Myocyte (in vitro differentiated cells): ENCODE measurements around the gene MTG2. TPM values are rescaled to one million over a fixed set of nuclear protein-coding genes. Genes with fewer than 3 reads are reported as not detected.

Source experiments
- DNase-seq: peaks from one replicate; pipeline ENCODE4 v3.0.0-alpha.2; 2012; ENCODE audit warnings: low read depth
- total RNA-seq: library from RNA; depleted of rRNA; stranded (reverse); fragments of >200 nt; gene quantifications from 2 replicates; pipeline ENCODE4 v1.2.3, GENCODE V29; 2014

Gene MTG2
- total RNA-seq, 1 donor from 2014 or later = 39.5 TPM

- DNase-seq = no peak
Observed at GRCh38 chr20:62160876-62161275, 22.0 kb upstream of the MTG2 start.

DNA sequence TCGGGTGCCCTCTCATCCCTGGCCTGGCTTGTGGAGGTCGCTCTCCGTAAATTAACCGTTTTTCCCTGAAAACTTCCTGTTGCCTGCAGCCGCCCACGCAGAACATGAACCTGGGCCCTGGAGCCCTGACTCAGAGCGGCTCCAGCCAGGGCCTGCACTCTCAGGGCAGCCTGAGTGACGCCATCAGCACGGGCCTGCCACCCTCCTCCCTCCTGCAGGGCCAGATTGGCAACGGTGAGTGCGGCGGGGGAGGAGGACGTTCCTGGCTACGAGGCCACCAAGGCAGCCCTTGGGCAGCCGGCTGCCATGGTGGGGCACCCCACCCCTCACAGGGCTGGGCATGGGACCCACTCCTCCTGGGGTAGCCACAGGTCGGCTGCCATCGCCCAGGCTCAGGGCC is 21.5 kb upstream of the MTG2 start:
- DNase-seq = peak; percentile 33

DNA sequence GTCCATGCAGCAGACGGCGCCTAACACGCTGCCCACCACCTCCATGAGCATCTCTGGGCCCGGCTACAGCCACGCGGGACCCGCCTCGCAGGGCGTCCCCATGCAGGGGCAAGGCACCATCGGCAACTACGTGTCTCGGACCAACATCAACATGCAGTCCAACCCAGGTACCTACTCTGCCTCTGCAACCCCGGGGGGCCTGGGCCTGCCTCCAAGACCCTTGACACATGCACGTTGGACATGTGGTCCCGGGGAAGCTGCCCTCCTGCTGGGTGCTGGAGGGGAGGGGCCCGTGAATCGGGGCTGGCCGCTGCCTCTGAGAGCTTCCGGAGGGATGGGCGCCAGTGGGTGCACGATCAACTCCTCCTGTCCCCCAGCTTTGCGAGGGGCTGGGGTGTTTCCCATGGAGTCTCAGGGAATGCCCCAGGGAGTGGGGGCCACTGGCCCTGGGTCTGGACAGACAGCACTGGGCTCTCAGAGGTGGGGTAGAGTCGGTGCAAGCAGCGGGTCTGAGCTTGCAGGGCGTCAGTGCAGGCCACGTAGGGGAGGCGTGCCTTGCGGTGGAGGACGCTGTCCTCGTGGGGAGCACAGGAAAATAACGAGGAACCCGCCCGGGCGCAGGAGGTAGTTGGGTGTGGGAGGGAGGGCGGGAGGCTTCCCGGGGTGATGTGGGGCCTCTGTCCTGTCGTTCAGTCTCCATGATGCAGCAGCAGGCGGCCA is 19.9 kb upstream of the MTG2 start:
- no peak for DNase-seq

- no peak for DNase-seq
Observed at GRCh38 chr20:62163485-62163865, 19.4 kb upstream of the MTG2 start.

GRCh38 chr20:62163986-62164762 is 18.7 kb upstream of the MTG2 start:
- DNase-seq = no peak

GRCh38 chr20:62164879-62165761 is 17.7 kb upstream of the MTG2 start:
- DNase-seq = no peak

- no peak for DNase-seq
Observed at GRCh38 chr20:62165762-62166399, 16.9 kb upstream of the MTG2 start.

- DNase-seq = no peak
Observed at GRCh38 chr20:62167474-62167873, 15.4 kb upstream of the MTG2 start.

GRCh38 chr20:62168061-62168460 is 14.8 kb upstream of the MTG2 start:
- DNase-seq = no peak

GRCh38 chr20:62168890-62169435 is 13.9 kb upstream of the MTG2 start:
- DNase-seq = no peak

- no peak for DNase-seq
Observed at GRCh38 chr20:62170536-62170935, 12.3 kb upstream of the MTG2 start.

- DNase-seq = no peak
Observed at GRCh38 chr20:62171245-62171644, 11.6 kb upstream of the MTG2 start.

- no peak for DNase-seq
Observed at GRCh38 chr20:62172666-62173065, 10.2 kb upstream of the MTG2 start.

DNA sequence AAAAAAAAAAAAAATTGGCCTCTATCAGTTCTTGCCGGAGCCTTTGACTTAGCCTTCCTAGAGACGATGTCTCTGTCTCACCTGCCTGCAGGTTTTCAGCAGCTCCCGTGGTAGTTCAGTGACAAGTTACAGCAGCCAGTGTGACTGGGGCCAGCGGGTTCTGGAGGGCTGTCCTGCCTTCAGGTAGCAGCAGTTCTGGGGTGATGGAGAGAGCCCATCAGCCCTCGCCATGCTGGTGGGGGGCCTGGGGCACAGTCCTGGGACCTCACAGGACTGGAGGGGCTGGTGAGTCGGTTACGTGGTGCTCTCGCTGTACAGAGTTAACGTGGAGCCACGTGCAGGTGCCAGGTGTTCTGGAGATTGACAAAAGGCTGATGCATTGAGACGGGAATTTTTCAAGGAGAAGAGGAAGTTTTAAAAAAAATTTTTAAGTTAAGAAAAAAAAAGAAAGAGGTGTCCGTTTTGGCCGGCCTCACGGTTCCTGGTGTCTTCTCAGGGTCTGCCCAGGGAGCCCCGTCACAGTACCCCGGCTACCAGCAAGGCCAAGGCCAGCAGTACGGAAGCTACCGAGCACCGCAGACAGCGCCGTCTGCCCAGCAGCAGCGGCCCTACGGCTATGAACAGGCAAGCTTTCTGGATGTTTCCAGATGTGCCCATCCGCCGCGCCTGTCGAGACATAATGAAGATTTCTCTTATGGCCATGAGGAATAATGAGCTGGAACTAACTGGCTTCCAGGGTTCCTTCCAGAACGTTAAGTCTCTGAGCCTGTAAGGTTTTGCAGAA is 8.6 kb upstream of the MTG2 start:
- no peak for DNase-seq

DNA sequence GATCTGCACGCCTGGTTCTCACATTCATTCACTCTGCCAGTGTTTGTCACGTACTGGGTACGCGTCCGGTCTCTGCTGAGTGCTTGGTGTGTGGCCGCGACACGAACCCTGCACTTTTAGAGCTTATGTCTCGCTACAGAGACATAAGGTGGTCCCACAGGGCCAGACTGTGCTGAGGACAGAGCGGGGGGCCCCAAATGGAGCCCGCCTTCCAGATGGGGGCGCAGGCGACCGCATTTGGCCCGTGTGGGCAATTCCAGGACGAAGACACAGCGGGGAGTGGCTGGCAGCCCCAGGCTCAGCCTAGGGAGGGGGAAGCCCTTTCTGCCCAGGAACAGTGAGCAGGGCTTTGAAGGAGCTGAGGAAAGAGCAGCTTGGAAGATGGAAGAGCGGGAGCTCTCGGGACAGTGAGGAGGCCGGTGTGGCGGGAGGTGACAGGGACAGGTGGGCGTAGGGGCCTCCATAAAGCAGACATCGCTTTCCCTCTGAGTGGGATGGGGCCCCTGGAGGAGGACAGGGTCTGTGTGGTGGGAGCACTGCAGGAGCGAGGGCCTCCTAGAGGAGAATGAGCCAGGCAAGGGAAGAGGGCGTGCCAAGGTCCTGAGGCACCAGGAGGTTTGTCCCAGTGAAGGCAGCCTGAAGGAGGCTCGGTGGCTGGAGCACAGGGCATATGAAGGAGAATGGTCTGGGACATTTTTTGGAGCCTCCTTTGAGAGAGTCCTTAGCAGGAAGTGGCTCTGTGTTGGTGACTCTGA is 7.8 kb upstream of the MTG2 start:
- DNase-seq = no peak

- DNase-seq = no peak
Observed at GRCh38 chr20:62175711-62176110, 7.1 kb upstream of the MTG2 start.

DNA sequence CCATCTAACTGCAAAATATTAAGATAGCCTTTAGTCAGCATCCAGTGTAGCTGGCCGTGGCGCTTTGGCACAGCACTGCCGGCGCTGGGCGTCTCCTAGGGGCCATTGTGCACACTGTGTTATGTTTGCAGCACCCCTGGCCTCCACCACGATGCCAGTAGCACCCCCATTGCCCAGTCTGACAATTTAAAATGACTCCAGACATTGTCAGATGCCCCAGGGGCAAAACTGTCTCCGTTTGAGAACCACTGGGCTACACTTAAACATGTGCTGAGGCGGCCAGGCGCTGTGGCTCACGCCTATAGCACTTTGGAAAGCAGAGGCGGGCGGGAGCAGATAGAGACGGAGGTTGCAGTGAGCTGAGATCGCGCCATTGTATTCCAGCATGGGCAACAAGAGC is 6.0 kb upstream of the MTG2 start:
- no peak for DNase-seq

DNA sequence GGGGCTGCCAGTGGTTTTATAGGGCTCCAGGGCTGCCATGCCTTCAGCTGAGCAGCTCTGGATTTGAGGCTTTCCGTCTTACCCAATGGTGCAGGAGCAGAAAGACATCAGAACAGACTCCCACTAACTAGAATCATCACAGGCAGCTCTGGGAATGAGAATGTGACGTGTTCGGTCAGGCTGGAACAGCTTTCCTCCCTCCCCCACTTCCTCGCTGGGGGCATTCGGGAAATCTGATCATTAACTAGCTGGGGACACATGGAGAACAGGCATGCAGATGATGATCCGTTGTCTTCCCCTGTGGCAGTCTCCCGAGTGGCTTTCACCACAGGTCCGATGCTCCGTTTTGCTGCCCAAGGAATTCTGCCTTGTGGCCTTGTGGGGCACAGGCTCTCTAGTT is 5.5 kb upstream of the MTG2 start:
- no peak for DNase-seq

DNA sequence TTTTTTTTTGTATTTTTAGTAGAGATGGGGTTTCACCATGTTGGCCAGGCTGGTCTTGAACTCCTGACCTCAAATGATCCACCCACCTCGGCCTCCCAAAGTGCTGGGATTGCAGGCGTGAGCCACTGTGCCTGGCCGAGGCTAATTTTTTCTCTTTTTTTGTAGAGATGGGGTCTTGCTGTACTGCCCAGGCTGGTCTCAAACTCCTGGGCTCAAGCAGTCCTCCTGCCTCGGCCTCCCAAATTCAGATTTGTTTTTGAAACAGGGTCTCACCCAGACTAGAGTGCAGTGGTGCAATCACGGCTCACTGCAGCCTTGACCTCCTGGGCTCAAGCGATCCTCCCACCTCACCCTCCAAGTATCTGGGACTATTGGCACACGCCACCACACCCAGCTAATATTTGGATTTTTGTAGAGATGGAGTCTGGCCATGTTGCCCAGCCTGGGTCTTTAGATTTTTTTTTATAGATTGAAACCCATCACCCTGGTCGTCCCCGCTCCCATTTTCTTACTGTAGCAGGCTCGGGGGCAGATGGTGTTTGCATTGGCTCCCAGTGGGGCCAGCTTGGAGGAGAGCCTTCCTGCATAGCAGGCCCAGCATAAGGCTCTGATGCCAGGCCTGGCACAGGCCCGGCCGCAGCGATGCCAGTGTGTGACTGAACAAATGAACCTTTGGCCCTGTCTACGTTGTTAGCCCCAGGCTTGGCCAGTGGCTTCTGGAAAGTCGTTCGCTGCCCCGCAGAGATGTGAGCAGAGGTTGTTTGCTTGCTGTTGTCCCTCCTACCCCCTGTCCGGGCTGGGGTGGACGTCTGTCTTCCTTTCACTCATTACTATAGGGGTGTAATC is 4.3 kb upstream of the MTG2 start:
- DNase-seq = no peak
